NB4 (cell line): ENCODE measurements around the gene SPATS1.

Source experiments
- DNase-seq: peaks from one replicate; pipeline ENCODE4 v3.0.0; 2010; ENCODE audit warnings: low read depth
- H3K4me3 ChIP-seq: one replicate; pipeline ENCODE4 v1.5.1; 2011; ENCODE audit warnings: mild to moderate bottlenecking, low read depth, low read length, moderate library complexity
- MYC ChIP-seq: IDR thresholded peaks from 2 replicates; pipeline ENCODE4 v1.6.1; 2011; ENCODE audit warnings: low read depth, low read length
- POLR2A ChIP-seq: IDR thresholded peaks from 2 replicates; pipeline ENCODE4 v1.6.1; 2011; ENCODE audit warnings: mild to moderate bottlenecking; ENCODE audit not compliant: insufficient read length; ENCODE audit errors: extremely low read depth
- TF ChIP-seq, protein P1 (sequence below): IDR thresholded peaks from 2 replicates; pipeline ENCODE4 v1.6.1; 2011; ENCODE audit warnings: low read depth, low read length
- TF ChIP-seq, protein P2 (sequence below): IDR thresholded peaks from one replicate; pipeline ENCODE4 v1.5.1; 2012; ENCODE audit warnings: low read depth, low read length

Gene SPATS1

DNA sequence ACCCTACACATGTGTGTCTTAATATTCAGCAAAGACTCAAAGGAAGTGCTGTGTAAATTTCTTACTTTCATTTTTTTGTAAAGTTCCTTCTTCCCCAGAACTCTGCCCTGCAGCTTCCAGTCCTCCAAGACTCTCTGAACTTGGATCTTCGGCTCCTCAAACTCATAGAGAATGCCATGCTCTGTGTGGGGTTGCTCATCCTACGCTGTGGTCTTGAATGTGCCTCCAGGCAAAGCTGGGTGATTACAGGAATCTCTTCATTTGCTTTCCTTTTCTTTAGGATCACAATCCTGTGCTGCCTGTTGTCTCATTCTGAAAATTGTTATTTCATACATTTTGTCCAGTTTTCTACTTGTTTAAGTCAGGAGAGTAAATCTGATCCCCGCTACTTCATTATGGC, 30.6 kb downstream of the SPATS1 start:
- DNase-seq = no peak
- TF ChIP-seq, protein P1, sequence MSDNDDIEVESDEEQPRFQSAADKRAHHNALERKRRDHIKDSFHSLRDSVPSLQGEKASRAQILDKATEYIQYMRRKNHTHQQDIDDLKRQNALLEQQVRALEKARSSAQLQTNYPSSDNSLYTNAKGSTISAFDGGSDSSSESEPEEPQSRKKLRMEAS = no peak
- no peak for TF ChIP-seq MYC
- no peak for TF ChIP-seq POLR2A
- TF ChIP-seq, protein P2, sequence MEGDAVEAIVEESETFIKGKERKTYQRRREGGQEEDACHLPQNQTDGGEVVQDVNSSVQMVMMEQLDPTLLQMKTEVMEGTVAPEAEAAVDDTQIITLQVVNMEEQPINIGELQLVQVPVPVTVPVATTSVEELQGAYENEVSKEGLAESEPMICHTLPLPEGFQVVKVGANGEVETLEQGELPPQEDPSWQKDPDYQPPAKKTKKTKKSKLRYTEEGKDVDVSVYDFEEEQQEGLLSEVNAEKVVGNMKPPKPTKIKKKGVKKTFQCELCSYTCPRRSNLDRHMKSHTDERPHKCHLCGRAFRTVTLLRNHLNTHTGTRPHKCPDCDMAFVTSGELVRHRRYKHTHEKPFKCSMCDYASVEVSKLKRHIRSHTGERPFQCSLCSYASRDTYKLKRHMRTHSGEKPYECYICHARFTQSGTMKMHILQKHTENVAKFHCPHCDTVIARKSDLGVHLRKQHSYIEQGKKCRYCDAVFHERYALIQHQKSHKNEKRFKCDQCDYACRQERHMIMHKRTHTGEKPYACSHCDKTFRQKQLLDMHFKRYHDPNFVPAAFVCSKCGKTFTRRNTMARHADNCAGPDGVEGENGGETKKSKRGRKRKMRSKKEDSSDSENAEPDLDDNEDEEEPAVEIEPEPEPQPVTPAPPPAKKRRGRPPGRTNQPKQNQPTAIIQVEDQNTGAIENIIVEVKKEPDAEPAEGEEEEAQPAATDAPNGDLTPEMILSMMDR = no peak
- no peak overlapping the region for H3K4me3 ChIP-seq

DNA sequence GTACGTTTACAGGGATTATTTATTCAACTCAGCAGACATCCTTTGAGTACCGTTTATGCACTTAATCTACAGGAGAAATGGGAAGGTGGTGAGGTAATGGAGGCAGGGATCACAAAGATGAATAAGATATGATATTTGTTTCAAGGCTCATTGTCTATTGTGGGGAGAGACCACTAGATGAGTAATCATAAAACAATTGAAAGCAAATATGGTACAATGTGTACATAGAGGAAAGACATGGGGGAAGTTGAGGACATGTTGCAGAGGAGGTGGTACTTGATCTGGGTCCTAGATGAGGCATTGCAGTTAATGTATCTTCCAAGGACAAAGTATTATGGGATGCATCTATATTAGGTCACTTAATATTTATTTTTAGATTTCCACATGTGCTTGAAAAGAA, 31.3 kb downstream of the SPATS1 start:
- DNase-seq = no peak

DNA sequence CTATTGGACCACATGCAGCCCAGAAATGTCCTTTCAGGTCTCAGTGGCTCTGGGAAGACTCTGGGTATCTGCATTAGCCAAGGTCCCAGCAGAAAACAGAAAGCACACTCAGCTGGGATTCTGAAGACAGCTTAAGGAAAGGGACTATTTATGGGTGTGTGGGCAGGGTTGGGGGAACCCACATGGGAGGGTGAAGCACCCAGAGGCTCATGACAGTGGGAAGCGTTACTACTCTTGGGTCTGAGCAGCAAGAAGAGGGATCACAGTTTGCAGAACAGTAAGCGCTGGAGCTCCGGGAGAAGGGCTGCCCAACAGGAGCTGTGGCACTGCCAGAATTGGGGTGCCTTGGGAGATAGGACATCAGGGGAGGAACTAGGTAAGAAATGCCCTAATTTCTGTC, 32.6 kb downstream of the SPATS1 start:
- TF ChIP-seq, protein P2 = no peak
- TF ChIP-seq, protein P1 = no peak
- TF ChIP-seq POLR2A (no peak), MYC (no peak)
- no peak for DNase-seq

More for the DNA sequence above, 31.3 kb downstream of the SPATS1 start:
- TF ChIP-seq, protein P1 = no peak
- no peak overlapping the region for H3K4me3 ChIP-seq

DNA sequence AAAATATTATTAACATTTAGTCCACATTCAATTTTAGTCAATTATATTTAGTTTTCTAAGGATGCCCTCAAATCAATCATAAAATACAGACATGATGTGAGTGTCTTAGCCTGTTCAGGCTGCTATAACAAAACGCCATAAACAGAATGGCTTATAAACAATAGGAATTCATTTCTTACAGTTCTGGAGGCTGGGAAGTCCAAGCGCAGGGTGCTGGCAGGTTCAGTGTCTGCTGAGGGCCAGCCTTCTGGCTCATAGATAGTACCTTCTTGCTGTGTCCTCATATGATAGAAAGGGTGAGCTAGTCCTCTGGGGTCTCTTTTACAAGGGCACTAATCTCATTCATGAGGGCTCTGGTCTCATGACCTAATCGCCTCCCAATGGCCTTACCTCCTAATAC, 35.0 kb downstream of the SPATS1 start:
- TF ChIP-seq, protein P2 = no peak
- TF ChIP-seq MYC (no peak), POLR2A (no peak)
- TF ChIP-seq, protein P1 = no peak
- no peak overlapping the region for H3K4me3 ChIP-seq
- no peak for DNase-seq

More for the DNA sequence above, 32.6 kb downstream of the SPATS1 start:
- no peak overlapping the region for H3K4me3 ChIP-seq

DNA sequence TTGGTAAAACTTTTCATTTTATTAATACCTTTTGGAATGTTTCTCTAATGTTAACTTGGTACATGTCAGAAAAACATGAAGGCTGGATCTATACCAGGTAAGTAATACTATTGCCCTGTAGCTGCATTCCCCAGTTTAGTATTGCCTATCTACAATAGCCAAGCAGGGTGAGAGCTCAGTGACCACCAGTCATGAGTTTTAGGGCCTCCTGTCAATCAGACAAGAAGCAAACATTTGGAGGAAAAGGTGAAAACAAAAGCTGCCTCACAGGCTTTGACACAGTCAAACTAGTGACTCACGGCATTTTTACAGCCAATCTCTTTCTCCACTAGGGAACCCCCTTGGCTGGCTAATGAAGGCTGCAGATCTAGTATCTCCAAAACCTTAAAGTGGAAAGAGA, 35.5 kb downstream of the SPATS1 start:
- H3K4me3 ChIP-seq = no peak overlapping the region
- DNase-seq = no peak
- TF ChIP-seq, protein P2 = no peak
- TF ChIP-seq MYC = no peak
- TF ChIP-seq, protein P1 = no peak
- no peak for TF ChIP-seq POLR2A

DNA sequence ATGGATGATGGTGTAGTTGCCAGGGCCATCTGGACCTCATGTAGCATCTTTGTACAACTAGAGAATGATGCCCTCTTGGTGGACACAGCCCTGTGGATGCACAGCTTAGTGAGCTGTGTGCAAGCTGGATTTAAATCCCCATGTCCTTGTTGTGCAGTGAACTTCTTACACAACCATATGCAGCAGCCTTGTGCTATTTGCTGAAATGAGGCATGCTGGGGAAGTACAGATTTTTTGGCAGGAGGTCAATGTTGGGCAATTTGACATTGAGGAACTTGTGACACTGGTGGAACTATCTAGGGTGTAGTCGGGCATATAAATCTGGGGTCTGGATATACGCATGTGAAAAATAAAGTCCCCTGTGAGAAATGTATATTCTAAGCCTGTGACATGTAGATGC, 39.3 kb downstream of the SPATS1 start:
- TF ChIP-seq, protein P1 = peak; percentile 60; the same call in 1 of the 2 replicates
- no peak for TF ChIP-seq POLR2A
- peak; percentile 84 for DNase-seq
- no peak overlapping the region for H3K4me3 ChIP-seq

DNA sequence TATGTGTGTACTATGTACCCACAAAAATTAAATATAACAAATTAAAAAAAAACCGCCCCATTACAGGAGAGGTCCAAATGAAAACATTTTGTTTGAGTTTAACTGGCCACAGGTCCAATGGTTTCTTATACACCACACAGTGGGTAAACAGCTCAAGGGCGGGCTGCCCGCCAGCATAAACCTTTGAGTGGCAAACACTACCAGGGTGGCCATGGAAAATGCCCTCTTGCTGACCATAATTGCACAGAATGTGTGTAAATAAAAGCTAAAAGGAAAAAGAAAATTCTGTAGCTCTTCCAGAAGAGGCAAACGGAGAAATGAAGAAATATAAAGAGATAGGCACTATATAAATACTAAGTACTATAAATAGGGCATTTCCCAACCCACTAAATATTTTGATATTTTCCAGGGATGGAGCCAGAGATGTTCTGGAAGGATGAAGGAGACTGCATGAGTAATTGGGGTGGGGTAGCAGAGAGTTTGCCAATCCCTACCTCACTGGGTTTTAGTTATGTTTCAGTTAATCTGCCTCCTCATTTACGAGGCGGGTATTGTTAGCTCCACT, 44.0 kb downstream of the SPATS1 start:
- peak overlapping the region; percentile 97 for H3K4me3 ChIP-seq
- no peak for DNase-seq
- TF ChIP-seq, protein P2 = no peak
- no peak for TF ChIP-seq MYC
- TF ChIP-seq, protein P1 = no peak
- TF ChIP-seq POLR2A = no peak
